H1 (cell line): ENCODE results near the gene BCHE. TPM values are rescaled to one million over a fixed set of nuclear protein-coding genes. Genes with fewer than 3 reads are reported as not detected.

Source experiments
- CTCF ChIA-PET: fragments of 300-600 bp; sonication (Branson Sonifier 250); formaldehyde crosslinking; loops from one replicate; lab custom pipeline; 2021; ENCODE audit not compliant: partially characterized antibody; lab: Charles Lee
- POLR2A ChIA-PET: fragments of 300-600 bp; sonication (Branson Sonifier 250); formaldehyde crosslinking; loops from one replicate; lab custom pipeline; 2021; ENCODE audit warnings: inconsistent platforms; ENCODE audit not compliant: partially characterized antibody; lab: Charles Lee
- DNase-seq, 2 experiments: peaks; one replicate each; pipeline versions ENCODE4 v3.0.0 to v3.0.0-alpha.2; 2010 to 2022; ENCODE audit warnings: low spot score in 2 of 2, low read depth in 1 of 2, mixed read lengths in 1 of 2
- FAIRE-seq: peaks from 2 replicates; lab custom pipeline; 2011; peaks lifted over from hg19 to GRCh38; lab: Jason Lieb, UNC
- H2AFZ ChIP-seq: 2 replicates; pipeline ENCODE4 v1.8.1; 2012; ENCODE audit warnings: low read length, inconsistent platforms
- H2AK5ac ChIP-seq: 2 replicates; pipeline ENCODE4 v1.6.1; 2013; ENCODE audit warnings: low read depth, low read length
- H2BK120ac ChIP-seq: replicated peaks from 2 replicates; pipeline ENCODE3; 2013; ENCODE audit warnings: low read depth, low read length, inconsistent platforms
- H2BK12ac ChIP-seq: 2 replicates; pipeline ENCODE4 v1.6.1; 2013; ENCODE audit warnings: low read depth, low read length
- H2BK15ac ChIP-seq: 2 replicates; pipeline ENCODE4 v1.6.1; 2013; ENCODE audit warnings: low read length
- H2BK20ac ChIP-seq: 2 replicates; pipeline ENCODE4 v1.6.1; 2013; ENCODE audit warnings: low read length
- H2BK5ac ChIP-seq: 2 replicates; pipeline ENCODE4 v1.6.1; 2013; ENCODE audit warnings: low read depth, low read length
- H3K14ac ChIP-seq: 2 replicates; pipeline ENCODE4 v1.6.1; 2013; ENCODE audit warnings: inconsistent platforms; ENCODE audit not compliant: insufficient read length
- H3K18ac ChIP-seq: 2 replicates; pipeline ENCODE4 v1.6.1; 2013; ENCODE audit warnings: low read length; ENCODE audit errors: extremely low read depth
- H3K23ac ChIP-seq: 2 replicates; pipeline ENCODE4 v1.6.1; 2013; ENCODE audit warnings: inconsistent platforms; ENCODE audit not compliant: insufficient read length
- H3K23me2 ChIP-seq: 2 replicates; pipeline ENCODE4 v1.6.1; 2013; ENCODE audit warnings: low read depth, low read length
- H3K27ac ChIP-seq: 2 replicates; pipeline ENCODE4 v1.6.1; 2011; ENCODE audit warnings: low read depth, low read length, inconsistent platforms
- H3K27me3 ChIP-seq, 4 experiments: replicated peaks in 1 of 4; 1 replicate in 1 of 4; 2 replicates in 3 of 4; pipeline versions ENCODE4 v1.6.1 to v1.8.1; 2011 to 2013; ENCODE audit warnings: low read length in 3 of 4, mild to moderate bottlenecking in 3 of 4, inconsistent platforms in 2 of 4, mixed read lengths in 2 of 4, moderate library complexity in 1 of 4; ENCODE audit not compliant: control insufficient read depth in 3 of 4, insufficient read depth in 3 of 4; ENCODE audit errors: extremely low read depth in 1 of 4
- H3K36me3 ChIP-seq, 4 experiments: 2 replicates each; pipeline versions ENCODE4 v1.6.1 to v1.8.1; 2011 to 2013; ENCODE audit warnings: mild to moderate bottlenecking in 4 of 4, low read length in 3 of 4, moderate library complexity in 2 of 4, control low read depth in 1 of 4, inconsistent platforms in 1 of 4; ENCODE audit not compliant: insufficient read depth in 4 of 4, control insufficient read depth in 2 of 4
- H3K4ac ChIP-seq: replicated peaks from 2 replicates; pipeline ENCODE3; 2013; ENCODE audit warnings: low read length, low read depth, mixed read lengths, inconsistent platforms; ENCODE audit not compliant: insufficient read length
- H3K4me1 ChIP-seq, 4 experiments: replicated peaks in 1 of 4; 1 replicate in 1 of 4; 2 replicates in 3 of 4; pipeline versions ENCODE4 v1.6.1 to v1.8.1; 2011 to 2013; ENCODE audit warnings: low read length in 3 of 4, inconsistent platforms in 2 of 4, mixed read lengths in 1 of 4; ENCODE audit not compliant: insufficient read depth in 4 of 4, control insufficient read depth in 3 of 4
- H3K4me2 ChIP-seq, 2 experiments: 2 replicates each; pipeline versions ENCODE4 v1.6.1 to v1.8.1; 2011 to 2013; ENCODE audit warnings: low read depth in 2 of 2, low read length in 2 of 2, control low read depth in 1 of 2, inconsistent platforms in 1 of 2, mild to moderate bottlenecking in 1 of 2; ENCODE audit not compliant: insufficient read depth in 1 of 2
- H3K4me3 ChIP-seq, 4 experiments: fragments of 200-600, 300-600 bp in 1 of 4; sonication (generic), shearing (Covaris generic), sonication (Bioruptor Twin) in 1 of 4; 2 replicates each; pipeline versions ENCODE4 v1.5.1 to v1.8.1; 2011 to 2016; ENCODE audit warnings: low read length in 4 of 4, low read depth in 3 of 4, control low read depth in 2 of 4, inconsistent platforms in 2 of 4, mild to moderate bottlenecking in 2 of 4, mixed read lengths in 1 of 4, moderate library complexity in 1 of 4; ENCODE audit not compliant: insufficient read depth in 2 of 4; ENCODE audit errors: extremely low read depth in 1 of 4
- H3K56ac ChIP-seq: replicated peaks from 2 replicates; pipeline ENCODE3; 2013; ENCODE audit warnings: low read depth, mild to moderate bottlenecking, mixed read lengths, low read length, inconsistent platforms; ENCODE audit not compliant: insufficient read length
- H3K79me1 ChIP-seq: 2 replicates; pipeline ENCODE4 v1.6.1; 2013; ENCODE audit warnings: low read depth, low read length, control low read depth
- H3K79me2 ChIP-seq, 2 experiments: 2 replicates each; pipeline versions ENCODE4 v1.6.1 to v1.8.1; 2012 to 2013; ENCODE audit warnings: low read length in 2 of 2, mild to moderate bottlenecking in 2 of 2, inconsistent platforms in 1 of 2; ENCODE audit not compliant: insufficient read depth in 2 of 2, control insufficient read depth in 1 of 2
- H3K9ac ChIP-seq, 4 experiments: replicated peaks in 1 of 4; 1 replicate in 1 of 4; 2 replicates in 3 of 4; pipeline versions ENCODE4 v1.6.1 to v1.8.1; 2011 to 2013; ENCODE audit warnings: low read depth in 3 of 4, low read length in 3 of 4, control low read depth in 2 of 4, mild to moderate bottlenecking in 2 of 4, moderate library complexity in 2 of 4, inconsistent platforms in 1 of 4; ENCODE audit errors: extremely low read depth in 1 of 4
- H3K9me3 ChIP-seq, 2 experiments: 2 replicates each; pipeline versions ENCODE4 v1.6.1 to v1.8.1; 2012 to 2013; ENCODE audit warnings: mild to moderate bottlenecking in 2 of 2, moderate library complexity in 2 of 2, control low read depth in 1 of 2, inconsistent platforms in 1 of 2, low read depth in 1 of 2, low read length in 1 of 2, mixed read lengths in 1 of 2; ENCODE audit not compliant: insufficient read depth in 2 of 2
- H4K20me1 ChIP-seq, 2 experiments: replicated peaks in 1 of 2; 2 replicates each; pipeline versions ENCODE3 to v1.8.1; 2011 to 2013; ENCODE audit warnings: inconsistent platforms in 2 of 2, low read length in 2 of 2, mild to moderate bottlenecking in 1 of 2; ENCODE audit not compliant: insufficient read depth in 2 of 2, control insufficient read depth in 1 of 2
- H4K5ac ChIP-seq: 2 replicates; pipeline ENCODE4 v1.6.1; 2013; ENCODE audit warnings: low read length, low read depth, mixed read lengths, inconsistent platforms; ENCODE audit not compliant: insufficient read length
- H4K8ac ChIP-seq: 2 replicates; pipeline ENCODE4 v1.8.0; 2013; ENCODE audit warnings: mild to moderate bottlenecking, moderate library complexity, low read length, inconsistent platforms; ENCODE audit not compliant: insufficient read depth; ENCODE audit errors: extremely low read depth
- H4K91ac ChIP-seq: replicated peaks from 2 replicates; pipeline ENCODE3; 2013; ENCODE audit warnings: low read length, mixed read lengths, inconsistent platforms; ENCODE audit not compliant: insufficient read length
- KDM5A ChIP-seq: fragments of 200-600 bp; IDR thresholded peaks from 2 replicates; pipeline ENCODE4 v1.7.1; 2012; ENCODE audit warnings: mild to moderate bottlenecking, low read length, inconsistent platforms, mixed read lengths
- SP2 ChIP-seq: IDR thresholded peaks from 2 replicates; pipeline ENCODE4 v1.6.1; 2012; ENCODE audit warnings: mild to moderate bottlenecking, low read length, inconsistent platforms
- SRF ChIP-seq: IDR thresholded peaks from 2 replicates; pipeline ENCODE4 v1.6.1; 2011; ENCODE audit warnings: mild to moderate bottlenecking, low read depth, low read length, moderate library complexity
- WGBS, 2 experiments: shearing (Covaris generic) in 1 of 2; methylation state at CpG; one replicate each; pipeline versions ENCODE4 v1.1.6 to v1.1.7; 2013 to 2015; ENCODE audit warnings: low lambda C conversion rate in 2 of 2, mixed read lengths in 2 of 2, inconsistent platforms in 1 of 2, low coverage in 1 of 2, missing lambda C conversion rate in 1 of 2; ENCODE audit not compliant: insufficient replicate concordance in 2 of 2, insufficient coverage in 1 of 2, insufficient read length in 1 of 2; ENCODE audit errors: extremely low coverage in 1 of 2, missing lambda C conversion rate in 1 of 2; 5-methylcytosine and 5-hydroxymethylcytosine counted together
- polyA plus RNA-seq, 7 experiments: library from polyadenylated mRNA; depleted of rRNA in 3 of 7; stranded (reverse) in 5 of 7; unstranded in 2 of 7; fragments of >200 nt in 5 of 7; fragments of 200-250 nt in 2 of 7; gene quantifications; 1 replicate in 5 of 7; 2 replicates in 1 of 7; 4 replicates in 1 of 7; pipeline versions ENCODE4 v1.2.1 to v1.2.3, GENCODE V29; 2011 to 2013; ENCODE audit warnings: missing spikeins in 2 of 7, mixed read lengths in 2 of 7
- total RNA-seq: library from RNA; stranded (reverse); fragmentation: NEBNext Ultra II Directional; extraction: Animal tissue kit (Norgen Biotek cat#: 25700); gene quantifications from 2 replicates; pipeline ENCODE4 v1.2.1, GENCODE V29; 2021

The BCHE gene
- total and polyA plus RNA-seq, 2 of the 8 experiments (the other 6 are each of a cell fraction or from before 2014, with no cell fraction given), result 0.56 to 1.9 TPM

GRCh38 chr3:165875644-165876043 is 38.4 kb upstream of the BCHE start:
- 96% methylated on average over 6 of the region's 6 CpGs; no CpG with 5 or more reads in 1 of the 2 experiments for WGBS, 2 experiments

More at GRCh38 chr3:165875644-165876043, 38.4 kb upstream of the BCHE start:
- Histone ChIP-seq H3K36me3 (no peaks in the 10 kb centered on the region), H4K20me1 (no peaks in the 10 kb centered on the region), H3K79me1 (no peaks in the 10 kb centered on the region), H3K27me3 (no peaks in the 10 kb centered on the region), H3K23ac (no peak overlapping the region), H2BK5ac (no peak overlapping the region), H4K5ac (no peak overlapping the region), H3K27ac (no peak overlapping the region), H3K9ac (no peak overlapping the region), H2BK20ac (no peak overlapping the region), H2BK120ac (no peak overlapping the region), H3K4me2 (no peak overlapping the region), H3K56ac (no peak overlapping the region), H2AK5ac (no peak overlapping the region), H3K4me1 (no peaks in the 10 kb centered on the region), H2BK15ac (no peak overlapping the region), H3K4me3 (no peak overlapping the region), H3K9me3 (peaks cover 3 to 5% of the 10 kb centered on the region in 2 experiments; a peak in 1 of 4 replicates), H3K23me2 (no peaks in the 10 kb centered on the region), H4K91ac (no peak overlapping the region), H3K14ac (no peak overlapping the region), H3K79me2 (no peaks in the 10 kb centered on the region), H2BK12ac (no peak overlapping the region), H3K4ac (no peak overlapping the region), H2AFZ (no peak overlapping the region), H4K8ac (no peak overlapping the region), H3K18ac (no peak overlapping the region)
- FAIRE-seq (no peak), DNase-seq (no peak)
- ChIA-PET POLR2A (no interaction called here), CTCF (interaction anchor here (1.0 to 2.6 kb wide), 6 partner anchors 9 to 22 kb away, joined by 3 to 15 read pairs (median 5); no protein-coding TSS in a partner anchor)
- TF ChIP-seq KDM5A, result no peak
- no peak for TF ChIP-seq SRF
- TF ChIP-seq SP2, result no peak
